Measurements from ENCODE around the gene MINDY4. TPM values are rescaled to one million over a fixed set of nuclear protein-coding genes. Genes with fewer than 3 reads are reported as not detected.
"Not testable (repeated sequence)": the region's sequence is repeated elsewhere in the genome, so short reads cannot be mapped to it uniquely, and the experiment has no call there.

The MINDY4 gene
- total RNA-seq, 2 donors from 2014 or later, result 3.9 to 5.1 TPM

DNA sequence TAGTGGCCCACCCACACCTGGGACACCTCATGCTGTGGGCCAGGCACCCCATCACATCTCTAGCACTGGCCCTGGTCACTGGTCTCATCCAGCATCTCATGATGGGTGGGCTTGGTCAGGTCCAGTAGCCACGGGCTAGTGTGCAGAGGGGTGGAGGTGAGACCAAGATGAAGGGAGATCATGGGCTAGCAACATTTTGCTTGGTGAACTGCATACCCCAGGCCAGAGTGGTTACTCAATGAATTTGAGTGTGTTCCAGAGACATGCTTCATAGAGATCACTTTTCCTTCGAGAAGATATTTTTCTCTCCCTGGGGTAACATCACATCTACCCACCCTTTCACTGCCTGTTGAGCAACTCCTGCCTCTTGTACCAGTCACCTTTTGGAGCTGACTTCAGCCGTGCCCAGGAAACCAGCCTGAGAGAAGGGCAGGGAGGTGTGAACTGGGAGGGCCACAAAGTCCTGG is 44.2 kb downstream of the MINDY4 start:
- intact Hi-C loops (cut with DNase I), result no loop called here

DNA sequence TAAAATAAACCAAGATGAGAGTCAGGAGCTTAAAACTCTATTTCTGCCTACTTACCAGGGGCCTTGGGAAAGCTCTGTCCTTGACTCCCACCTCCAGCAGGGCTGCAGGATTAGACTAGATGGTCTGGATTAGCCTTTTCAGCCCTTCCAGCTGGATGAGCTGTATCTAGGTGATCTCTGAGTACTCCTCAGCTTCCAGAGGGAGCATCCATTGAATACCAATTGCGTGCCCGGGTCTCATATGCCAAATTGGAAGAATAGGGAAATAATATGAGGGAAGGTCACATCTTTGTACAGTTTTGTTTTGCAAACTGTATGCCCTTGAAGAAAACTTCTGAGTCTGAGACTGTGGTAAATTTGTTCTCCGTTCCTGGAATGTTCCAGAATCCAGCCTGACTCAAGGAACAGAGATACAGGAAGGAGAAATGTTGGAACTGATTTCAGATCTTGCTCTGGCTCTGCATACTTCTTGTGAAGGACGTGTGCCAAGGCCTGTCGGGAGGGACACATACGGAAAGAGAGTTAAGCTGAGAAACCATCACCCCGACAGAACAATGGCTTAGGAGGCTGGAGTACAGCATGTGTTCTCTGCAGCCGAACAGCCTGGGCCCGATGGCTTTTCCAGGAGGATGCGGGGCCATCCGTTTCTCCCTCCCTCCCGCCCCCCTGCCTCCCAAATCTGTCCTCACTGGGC is 44.9 kb downstream of the MINDY4 start:
- intact Hi-C loops (cut with DNase I), result no loop called here
- DNase-seq (peak; percentile 68), ATAC-seq (peak; percentile 59 to 69)

More for the DNA sequence above, 44.2 kb downstream of the MINDY4 start:
- DNase-seq, result no peak
- peak; percentile 36 to 73 for ATAC-seq

DNA sequence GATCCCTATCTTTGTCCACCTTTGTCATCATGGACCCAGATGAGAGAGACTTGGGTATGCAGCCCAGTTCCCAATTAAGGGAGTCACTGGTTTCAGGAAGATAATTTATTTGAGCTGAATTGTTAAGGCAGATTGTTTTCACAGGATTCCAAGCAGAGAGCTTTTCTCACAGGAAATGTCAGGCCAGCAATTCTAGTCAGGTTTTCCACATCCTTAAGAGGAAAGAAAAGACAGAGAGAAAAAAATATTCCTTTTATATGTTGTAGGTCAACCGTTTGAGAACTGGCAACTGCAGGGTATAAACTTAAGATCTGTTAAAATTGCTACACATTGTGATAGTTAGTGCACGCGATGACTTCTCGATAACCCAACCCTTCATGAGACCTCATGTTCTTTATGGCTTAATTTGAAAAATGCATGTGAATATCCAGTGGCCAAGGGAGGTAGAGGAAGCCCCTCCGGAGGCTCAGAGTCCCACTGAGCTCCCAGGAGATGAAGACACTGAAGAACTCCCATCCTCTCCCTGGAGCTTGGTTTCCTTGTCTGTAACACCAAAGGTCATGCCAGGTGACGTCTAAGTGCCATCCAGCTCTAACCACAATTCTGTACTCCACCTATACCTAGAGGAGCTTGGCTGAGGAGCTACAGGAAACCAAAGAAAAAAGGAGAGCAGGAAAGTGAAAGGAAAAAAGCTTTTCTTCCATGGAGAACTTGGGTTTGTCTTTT is 45.6 kb downstream of the MINDY4 start:
- intact Hi-C loops (cut with DNase I), result no loop called here
- DNase-seq (no peak), ATAC-seq (no peak)

DNA sequence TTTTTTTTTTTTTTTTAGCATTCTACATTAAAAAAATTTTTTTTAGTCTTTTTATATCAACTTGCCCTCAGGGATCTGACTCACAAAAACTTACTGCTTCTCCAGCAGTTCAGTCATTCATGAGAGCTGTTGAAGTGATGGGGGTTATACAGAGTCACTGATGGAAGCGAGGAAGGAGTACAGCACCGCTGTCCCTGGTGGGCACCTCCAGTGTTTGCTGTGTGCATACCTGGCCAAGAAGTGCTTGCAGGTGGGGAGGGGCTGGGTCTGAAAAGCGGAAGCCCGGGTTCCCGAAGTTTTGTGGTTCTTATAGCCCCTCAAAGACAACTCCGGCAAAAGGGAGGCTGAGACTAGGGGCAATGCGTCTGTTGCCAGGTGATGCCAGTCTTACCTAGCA is 46.2 kb downstream of the MINDY4 start:
- peak in 1 of 2 donors; percentile 10 for ATAC-seq
- DNase-seq, result no peak
- intact Hi-C loops (cut with DNase I), result no loop called here

DNA sequence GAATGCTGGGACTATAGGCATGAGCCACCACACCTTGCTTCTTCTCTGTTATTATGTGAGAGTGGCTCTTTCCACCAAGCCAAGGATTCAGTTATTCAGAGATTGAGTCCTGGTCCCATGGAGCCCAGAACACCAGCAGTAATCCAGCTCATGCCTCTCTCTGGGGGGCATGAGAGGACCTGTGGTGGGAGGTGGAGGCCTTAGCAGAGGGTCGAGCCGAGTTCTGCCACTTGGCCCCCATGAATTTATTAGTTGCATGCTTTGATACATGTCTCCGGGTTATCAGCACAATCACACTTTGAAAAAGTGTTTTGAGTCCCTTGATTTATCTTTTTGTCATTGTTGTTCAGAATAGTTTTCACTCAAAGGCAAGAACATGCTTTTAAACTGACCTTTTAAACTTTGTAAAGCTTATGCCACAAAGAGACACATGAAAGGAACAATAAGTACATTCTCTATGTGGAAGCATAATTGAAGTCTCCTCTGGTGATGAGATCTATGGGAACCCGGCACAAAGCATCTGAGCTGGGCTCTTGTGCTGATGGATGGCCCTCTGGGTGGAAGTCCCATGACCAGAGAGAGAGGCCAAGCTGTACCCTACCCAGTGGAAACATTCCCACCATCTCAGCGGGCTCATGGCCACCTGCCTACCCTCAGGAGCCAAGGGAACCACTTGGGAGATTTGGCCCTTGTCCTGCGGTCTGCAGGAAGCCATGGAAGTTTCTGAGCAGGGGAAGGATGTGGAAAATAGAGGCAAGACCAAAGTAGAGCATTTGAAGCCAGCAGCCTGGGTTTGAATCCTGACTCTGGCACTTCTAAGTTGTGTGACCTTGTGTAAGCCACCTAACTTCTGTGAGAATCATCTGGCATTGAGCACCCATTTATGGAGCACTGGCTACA is 53.9 kb downstream of the MINDY4 start:
- intact Hi-C loops (cut with DNase I), result no loop called here
- DNase-seq, result no peak
- no peak for ATAC-seq

DNA sequence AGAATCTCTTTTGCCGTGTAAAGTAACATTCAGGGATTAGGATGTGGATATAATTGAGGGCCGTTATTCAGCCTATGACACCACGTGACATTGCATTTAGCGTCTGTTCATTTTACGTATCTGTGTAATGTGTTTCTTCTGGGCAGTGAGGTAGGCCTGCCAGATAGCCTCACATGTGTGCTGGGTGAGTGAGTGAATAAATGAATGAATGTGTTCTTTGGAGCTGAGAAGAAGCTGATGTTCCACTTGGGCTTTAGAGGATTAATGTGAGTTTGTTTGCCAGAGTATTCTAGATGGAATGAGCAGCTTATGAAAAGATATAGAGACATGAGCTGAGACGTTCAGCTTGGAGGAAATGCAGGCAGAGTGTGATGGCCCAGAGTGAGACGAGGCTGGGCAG is 55.0 kb downstream of the MINDY4 start:
- intact Hi-C loops (cut with DNase I), result no loop called here
- ATAC-seq, result no peak
- DNase-seq, result no peak

DNA sequence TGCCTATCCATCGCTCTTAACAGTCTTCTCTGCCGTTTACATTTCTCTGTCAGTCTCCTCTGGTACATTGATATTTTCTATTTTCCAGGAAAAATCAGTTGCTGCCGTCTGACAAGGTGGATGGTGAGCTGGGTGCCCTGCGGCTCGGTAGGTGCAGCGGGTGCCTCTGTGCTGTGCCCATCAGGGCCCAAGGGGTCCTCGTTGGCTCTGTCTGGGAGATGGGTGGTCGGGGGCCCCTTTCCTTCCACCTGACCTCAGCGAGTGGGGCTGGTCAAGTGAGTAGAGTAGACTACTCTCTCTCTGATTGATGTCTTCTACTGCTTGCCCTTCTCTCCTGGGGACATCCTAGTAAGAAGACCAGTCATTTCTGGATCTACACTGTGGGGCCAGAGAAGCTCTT is 57.4 kb downstream of the MINDY4 start:
- intact Hi-C loops (cut with DNase I), result no loop called here
- ATAC-seq (no peak), DNase-seq (no peak)

DNA sequence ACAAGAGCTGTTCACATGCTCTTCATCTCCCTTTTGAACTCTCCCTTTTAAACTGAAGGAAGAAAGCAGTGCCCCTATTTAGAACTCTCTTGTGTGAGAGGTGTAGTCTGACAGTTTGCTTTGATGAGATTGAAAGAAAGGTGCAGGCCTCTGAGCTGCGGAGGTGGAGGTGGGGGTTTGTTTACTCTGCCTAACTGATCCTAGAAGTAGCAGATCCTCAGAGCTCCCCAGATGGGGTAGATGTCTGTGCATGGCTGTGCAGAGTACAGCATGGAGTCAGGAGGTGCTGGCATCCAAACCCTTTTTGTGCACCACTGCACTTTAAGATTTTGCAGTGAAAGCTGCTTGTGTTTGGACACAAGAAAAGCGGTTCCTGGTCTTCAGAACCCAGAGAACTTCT is 58.3 kb downstream of the MINDY4 start:
- ATAC-seq (no peak), DNase-seq (no peak)
- intact Hi-C loops (cut with DNase I), result no loop called here

DNA sequence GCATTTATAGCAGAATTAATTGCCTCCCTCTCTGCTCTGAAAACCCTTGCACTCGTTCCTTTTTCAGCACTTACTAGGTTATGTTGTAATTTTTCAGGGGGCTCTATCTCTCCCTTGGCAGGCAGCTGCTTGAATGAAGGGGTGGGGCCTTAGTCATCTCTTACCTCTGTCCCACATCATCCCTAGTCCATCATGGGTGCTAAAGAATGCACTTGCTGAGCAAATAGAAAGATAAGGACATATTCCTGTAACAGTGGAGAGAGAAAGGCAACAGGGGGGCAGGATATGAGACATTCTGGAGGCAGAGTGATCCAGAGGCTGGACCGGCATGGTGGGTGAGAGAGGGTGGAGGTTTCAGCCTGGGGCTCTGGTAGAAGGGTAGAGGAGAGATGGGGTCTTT is 60.0 kb downstream of the MINDY4 start:
- intact Hi-C loops (cut with DNase I), result no loop called here
- ATAC-seq (peak; percentile 74 to 95), DNase-seq (no peak)

DNA sequence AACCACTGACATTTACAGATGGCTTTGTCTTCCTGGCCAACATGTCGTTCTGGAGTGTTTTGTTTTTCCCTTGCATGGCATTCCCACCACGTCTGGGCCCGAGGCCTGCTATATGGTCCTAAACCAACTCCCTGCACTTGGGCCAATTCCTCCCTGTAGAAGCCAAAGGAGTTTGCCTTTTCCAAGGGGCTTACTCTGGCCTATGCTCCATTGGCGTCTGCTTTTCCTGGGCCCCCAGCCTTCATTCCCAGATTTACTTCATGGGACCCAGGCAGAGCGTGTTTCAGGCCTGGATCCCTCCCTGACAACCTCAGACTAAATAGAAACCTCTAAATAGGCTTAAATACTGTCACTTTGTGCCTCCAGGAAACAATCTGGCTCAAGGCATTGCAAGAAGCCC is 60.7 kb downstream of the MINDY4 start:
- no peak for DNase-seq
- ATAC-seq, result no peak
- intact Hi-C loops (cut with DNase I), result no loop called here

DNA sequence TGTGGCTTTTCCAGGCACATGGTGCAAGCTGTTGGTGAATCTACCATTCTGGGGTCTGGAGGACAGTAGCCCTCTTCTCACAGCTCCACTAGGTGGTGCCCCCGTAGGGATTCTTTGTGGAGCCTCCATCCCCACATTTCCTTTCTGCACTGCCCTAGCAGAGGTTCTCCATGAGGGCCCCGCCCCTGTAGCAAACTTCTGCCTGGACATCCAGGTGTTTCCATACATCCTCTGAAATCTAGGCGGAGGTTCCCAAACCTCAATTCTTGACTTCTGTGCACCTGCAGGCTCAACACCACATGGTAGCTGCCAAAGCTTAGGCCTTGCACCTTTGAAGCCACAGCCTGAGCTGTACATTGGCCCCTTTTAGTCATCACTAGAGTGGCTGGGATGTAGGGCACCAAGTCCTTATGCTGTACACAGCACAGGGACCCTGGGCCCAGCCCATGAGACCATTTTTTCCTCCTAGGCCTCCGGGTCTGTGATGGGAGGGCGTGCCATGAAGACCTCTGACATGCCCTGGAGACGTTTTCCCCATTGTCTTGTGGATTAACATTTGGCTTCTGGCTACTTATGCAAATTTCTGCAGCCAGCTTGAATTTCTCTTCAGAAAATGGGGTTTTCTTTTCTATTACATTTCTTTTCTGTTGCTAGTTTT is 62.9 kb downstream of the MINDY4 start:
- ATAC-seq; intact Hi-C loops (cut with DNase I); DNase-seq: not testable (repeated sequence)

DNA sequence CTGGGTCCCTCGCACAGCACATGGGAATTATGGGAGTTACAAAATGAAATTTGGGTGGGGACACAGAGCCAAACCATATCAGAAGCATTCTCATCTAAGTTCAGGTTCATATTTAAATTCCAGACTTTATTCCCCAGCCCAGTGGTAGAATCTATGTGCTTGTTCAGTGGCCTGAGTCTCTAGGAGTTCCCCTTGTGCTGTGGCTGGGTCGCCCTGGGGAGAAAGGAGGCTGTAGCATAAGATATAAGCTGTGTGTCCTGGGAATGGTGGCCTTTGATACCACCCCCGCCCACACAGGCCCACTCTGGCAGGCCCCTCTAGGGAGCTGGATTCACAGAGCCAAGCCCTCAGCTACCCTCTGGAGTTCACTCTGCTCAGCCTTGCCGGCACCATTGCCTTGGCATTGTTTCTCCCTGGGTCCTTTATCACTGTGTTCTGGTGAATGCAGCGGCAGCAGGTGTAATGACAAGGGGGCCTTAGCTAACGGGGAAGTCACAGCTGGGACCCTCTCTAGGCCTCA is 64.2 kb downstream of the MINDY4 start:
- DNase-seq, result no peak
- intact Hi-C loops (cut with DNase I), result no loop called here
- no peak for ATAC-seq

DNA sequence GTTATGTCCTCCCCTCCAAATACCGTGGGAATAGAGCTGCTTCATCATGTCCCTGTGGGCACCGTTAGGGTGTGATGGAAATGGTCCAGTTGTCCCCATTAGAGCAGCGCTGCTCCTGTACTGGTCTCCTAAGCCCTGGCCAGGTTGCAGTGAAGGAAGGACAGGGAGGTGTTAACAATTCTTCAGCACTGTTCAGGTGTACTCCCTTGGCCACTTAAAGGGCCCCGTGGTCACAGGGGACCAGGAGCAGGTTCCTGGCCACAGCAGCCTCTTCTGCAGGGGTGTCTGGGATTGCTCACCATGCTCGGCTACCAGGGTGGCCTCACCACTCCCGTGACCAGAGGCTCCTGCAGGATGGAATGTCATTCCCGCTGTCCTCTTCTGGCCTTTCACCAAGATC is 65.8 kb downstream of the MINDY4 start:
- no peak for DNase-seq
- intact Hi-C loops (cut with DNase I), result no loop called here
- ATAC-seq, result no peak

DNA sequence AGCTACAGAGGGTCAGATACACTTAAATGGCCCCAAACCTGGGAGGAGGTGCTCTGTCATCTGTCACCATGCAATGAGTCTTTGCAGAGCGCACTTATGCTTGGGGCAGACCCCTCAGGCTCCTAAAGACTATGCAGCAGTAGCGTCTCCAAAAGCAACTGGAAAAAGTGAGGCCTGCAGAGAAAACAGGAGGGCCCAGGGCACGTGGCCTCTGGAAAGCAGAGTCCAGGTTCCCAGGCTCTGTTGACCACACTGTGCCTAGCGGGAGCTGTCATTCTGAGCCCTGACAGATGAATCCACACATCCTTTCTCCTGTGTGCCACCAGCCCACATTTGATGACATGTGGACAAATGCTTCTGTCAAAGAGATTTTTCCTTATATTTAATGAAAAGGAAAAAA is 66.4 kb downstream of the MINDY4 start:
- ATAC-seq (no peak), DNase-seq (no peak)
- intact Hi-C loops (cut with DNase I), result no loop called here

DNA sequence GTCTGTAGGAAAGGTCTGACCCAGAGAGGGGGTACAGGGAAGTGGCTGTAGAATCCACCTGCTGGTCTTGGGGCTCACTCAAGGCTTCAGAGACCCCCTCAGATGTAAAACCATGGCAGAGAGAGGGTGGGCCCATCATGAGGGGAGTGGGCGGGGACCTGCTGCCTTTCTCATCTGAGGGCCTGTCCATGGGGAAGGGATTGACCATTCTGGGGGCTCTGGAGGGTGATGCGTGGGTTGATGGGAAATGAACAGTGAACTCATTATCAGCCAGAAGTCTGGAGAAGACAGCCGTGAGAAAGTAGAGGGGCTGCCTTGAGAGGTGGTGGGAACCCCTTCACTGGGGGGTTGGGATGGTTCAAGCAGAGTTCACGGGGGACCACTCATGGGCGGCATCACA is 66.8 kb downstream of the MINDY4 start:
- ATAC-seq (no peak), DNase-seq (no peak)
- intact Hi-C loops (cut with DNase I), result no loop called here

DNA sequence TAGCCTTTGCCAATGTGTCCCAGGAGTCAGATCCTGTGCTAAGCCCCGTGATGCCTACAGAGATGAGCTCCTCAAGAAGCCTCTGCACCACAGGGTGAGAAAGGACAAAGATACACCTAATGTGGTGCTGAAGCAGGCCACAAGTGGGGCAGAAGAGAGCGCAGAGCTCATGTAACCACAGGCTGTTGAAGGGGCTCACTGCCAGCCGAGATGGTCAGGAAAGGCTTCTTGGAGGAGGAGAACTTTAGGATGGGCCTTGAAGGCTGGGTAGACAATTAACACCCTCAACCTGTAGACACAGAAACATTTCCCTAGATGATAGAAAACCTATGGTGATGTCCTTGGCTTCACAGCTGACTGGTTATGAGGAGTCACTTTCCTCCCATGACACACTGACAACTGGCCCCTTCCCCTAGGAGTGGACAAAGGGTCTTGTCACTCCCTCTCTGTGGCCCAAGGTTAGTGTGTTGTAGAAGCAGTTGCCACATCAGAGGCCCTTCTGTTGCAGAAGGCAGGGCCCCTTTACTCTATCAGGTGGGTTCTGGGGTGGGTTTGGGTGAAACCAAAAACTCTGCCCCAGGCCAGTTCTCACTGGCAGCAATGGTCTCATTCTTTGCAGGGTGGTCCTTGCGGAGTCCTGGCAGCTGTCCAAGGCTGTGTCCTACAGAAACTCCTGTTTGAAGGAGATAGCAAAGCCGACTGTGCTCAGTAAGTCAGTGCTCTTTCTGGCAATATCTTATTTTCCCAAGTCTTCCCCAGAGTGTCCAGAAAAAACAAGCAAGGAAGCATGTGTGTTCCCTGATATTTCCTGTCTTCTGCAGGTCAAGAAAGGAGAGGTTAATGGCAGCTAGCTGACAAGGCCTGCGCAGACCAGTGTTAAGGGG is 69.2 kb downstream of the MINDY4 start:
- intact Hi-C loops (cut with DNase I), result no loop called here
- peak; percentile 12 to 18 for ATAC-seq
- peak; percentile 77 for DNase-seq

DNA sequence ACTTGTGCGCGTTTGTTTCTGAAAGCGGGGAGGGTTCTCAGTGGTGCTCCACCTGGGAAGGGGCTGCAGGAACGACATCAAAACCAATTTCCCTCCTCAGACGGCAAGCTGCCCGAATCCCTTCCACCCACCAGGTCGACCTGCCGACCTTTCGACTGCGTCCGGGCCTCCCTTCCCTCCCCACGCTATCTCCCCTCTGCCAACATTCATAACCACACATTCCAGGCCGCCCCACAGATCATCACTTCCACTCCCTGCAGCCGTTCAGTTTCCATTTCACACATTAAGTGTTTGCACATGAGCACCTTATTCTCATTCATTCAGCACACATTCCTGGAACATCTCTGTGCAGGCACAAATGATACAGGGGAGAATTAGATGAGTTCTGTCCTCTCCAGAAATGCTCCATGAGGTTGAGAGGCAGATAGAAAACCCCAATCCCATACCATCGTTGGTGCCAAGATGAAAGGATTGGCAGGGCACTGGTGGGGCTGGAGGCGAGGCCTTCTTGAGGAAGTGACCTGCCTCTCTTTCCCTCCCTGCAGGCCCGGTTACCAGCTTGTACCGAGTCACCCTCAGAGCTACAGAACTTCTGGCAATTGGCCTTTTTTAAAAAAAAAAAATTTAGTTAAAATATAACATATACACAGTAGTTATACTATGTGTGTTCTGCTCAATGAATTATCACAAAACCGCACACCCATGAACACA is 70.0 kb downstream of the MINDY4 start:
- intact Hi-C loops (cut with DNase I), result no loop called here
- ATAC-seq (peak; percentile 48 to 72), DNase-seq (no peak)
